Measurements from ENCODE around the gene DUOX2.

DNA sequence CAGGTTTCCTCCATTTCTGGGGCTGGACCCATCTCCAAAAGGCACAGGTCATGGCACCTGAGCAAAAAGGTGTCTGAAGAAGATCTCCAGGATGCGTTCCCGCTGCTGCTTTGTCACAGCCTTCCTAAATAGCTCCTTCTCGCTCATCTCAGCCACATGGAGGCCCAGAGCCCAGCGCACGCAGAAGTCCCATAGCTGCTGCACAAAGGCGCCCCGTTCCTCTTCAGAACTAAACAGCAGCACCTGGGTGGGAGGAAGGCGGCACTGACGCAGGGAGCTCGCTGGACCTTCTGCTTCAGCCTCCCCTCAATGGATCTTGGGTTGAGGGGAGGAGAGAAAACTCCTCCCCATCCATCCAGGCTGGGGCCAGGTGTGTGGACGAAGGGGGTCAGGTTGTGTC, 8.4 kb downstream of the DUOX2 start:
- no peak for TF ChIP-seq NFRKB (IDR thresholded peaks at IDR 0.05)
- no peak for TF ChIP-seq SUZ12 (IDR thresholded peaks at IDR 0.05)
- TF ChIP-seq, protein P1, sequence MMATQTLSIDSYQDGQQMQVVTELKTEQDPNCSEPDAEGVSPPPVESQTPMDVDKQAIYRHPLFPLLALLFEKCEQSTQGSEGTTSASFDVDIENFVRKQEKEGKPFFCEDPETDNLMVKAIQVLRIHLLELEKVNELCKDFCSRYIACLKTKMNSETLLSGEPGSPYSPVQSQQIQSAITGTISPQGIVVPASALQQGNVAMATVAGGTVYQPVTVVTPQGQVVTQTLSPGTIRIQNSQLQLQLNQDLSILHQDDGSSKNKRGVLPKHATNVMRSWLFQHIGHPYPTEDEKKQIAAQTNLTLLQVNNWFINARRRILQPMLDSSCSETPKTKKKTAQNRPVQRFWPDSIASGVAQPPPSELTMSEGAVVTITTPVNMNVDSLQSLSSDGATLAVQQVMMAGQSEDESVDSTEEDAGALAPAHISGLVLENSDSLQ (IDR thresholded peaks at IDR 0.05): no peak
- TF ChIP-seq CTBP1 (IDR thresholded peaks at IDR 0.05; ENCODE audit: borderline replicate concordance): no peak
- no peak for TF ChIP-seq SP1 (IDR thresholded peaks at IDR 0.05)
- no peak for TF ChIP-seq L3MBTL2 (conservative IDR thresholded peaks at IDR 0.05)
- no peak for TF ChIP-seq FOXK2 (IDR thresholded peaks at IDR 0.05)
- no peak for TF ChIP-seq FOXA1 (IDR thresholded peaks at IDR 0.05)
